Measurements from ENCODE around the gene ZFAND3. TPM values are rescaled to one million over a fixed set of nuclear protein-coding genes. Genes with fewer than 3 reads are reported as not detected.
A peak's percentile ranks its signal among the peaks of the same experiment; 100 is the strongest.

ZFAND3 gene
- total and polyA plus RNA-seq, 2 donors (not counting 1 experiment from before 2014, with no cell fraction given), result 21.5 to 40.8 TPM

- Histone ChIP-seq H3K4me3 (replicated peaks in 1 of 4; ENCODE audit: control extremely low read depth in 1 of 4, insufficient read depth in 1 of 4, low read depth in 3 of 4, low read length in 4 of 4) (peak overlapping the region; percentile 66 to 95 (median 75)), H2AFZ (ENCODE audit: low read length) (peak overlapping the region; percentile 72), H3K4me1 (ENCODE audit: control insufficient read depth, extremely low read depth, insufficient read depth, low read length) (peaks cover 5% of the 10 kb centered on the region), H3K27ac (ENCODE audit: insufficient read depth, low read length) (peak overlapping the region; percentile 99), H3K9ac (ENCODE audit: insufficient read depth, low read length) (peak overlapping the region; percentile 95), H3K36me3 (ENCODE audit: control insufficient read depth, insufficient read depth, low read length) (no peaks in the 10 kb centered on the region), H4K20me1 (ENCODE audit: control insufficient read depth, extremely low read depth, insufficient read depth, low read length) (no peaks in the 10 kb centered on the region), H3K27me3 (ENCODE audit: control insufficient read depth, insufficient read depth, low read length) (no peaks in the 10 kb centered on the region), H3K4me2 (ENCODE audit: extremely low read depth, insufficient read depth, low read length) (peak overlapping the region; percentile 99), H3K9me3 (ENCODE audit: control insufficient read depth, insufficient read depth, low read depth, low read length) (no peaks in the 10 kb centered on the region), H3K79me2 (ENCODE audit: control insufficient read depth, insufficient read depth, low read length) (peaks cover 36% of the 10 kb centered on the region)
- TF ChIP-seq, protein P1, sequence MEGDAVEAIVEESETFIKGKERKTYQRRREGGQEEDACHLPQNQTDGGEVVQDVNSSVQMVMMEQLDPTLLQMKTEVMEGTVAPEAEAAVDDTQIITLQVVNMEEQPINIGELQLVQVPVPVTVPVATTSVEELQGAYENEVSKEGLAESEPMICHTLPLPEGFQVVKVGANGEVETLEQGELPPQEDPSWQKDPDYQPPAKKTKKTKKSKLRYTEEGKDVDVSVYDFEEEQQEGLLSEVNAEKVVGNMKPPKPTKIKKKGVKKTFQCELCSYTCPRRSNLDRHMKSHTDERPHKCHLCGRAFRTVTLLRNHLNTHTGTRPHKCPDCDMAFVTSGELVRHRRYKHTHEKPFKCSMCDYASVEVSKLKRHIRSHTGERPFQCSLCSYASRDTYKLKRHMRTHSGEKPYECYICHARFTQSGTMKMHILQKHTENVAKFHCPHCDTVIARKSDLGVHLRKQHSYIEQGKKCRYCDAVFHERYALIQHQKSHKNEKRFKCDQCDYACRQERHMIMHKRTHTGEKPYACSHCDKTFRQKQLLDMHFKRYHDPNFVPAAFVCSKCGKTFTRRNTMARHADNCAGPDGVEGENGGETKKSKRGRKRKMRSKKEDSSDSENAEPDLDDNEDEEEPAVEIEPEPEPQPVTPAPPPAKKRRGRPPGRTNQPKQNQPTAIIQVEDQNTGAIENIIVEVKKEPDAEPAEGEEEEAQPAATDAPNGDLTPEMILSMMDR (conservative IDR thresholded peaks at IDR 0.05 in 1 of 2, IDR thresholded peaks at IDR 0.05 in 1 of 2; ENCODE audit: low read depth in 1 of 2, low read length in 2 of 2), result no peak
- no peak for TF ChIP-seq EZH2 (IDR thresholded peaks at IDR 0.05; ENCODE audit: low read length, missing control alignments)
- DNase-seq (ENCODE audit: low read depth in 2 of 2), result peak; percentile 94 to 97
Measured at GRCh38 chr6:37818536-37819176, 871 bp upstream of the ZFAND3 start.

GRCh38 chr6:37819802-37820717 lies 533 bp downstream of the ZFAND3 start:
- peak; percentile 61 to 70 for DNase-seq (ENCODE audit: low read depth in 2 of 2)

More at GRCh38 chr6:37819802-37820717, 533 bp downstream of the ZFAND3 start:
- H3K4me2 ChIP-seq (ENCODE audit: extremely low read depth, insufficient read depth, low read length), result peak overlapping the region; percentile 83
- no peaks in the 10 kb centered on the region for H4K20me1 ChIP-seq (ENCODE audit: control insufficient read depth, extremely low read depth, insufficient read depth, low read length)
- peaks cover 5% of the 10 kb centered on the region for H3K4me1 ChIP-seq (ENCODE audit: control insufficient read depth, extremely low read depth, insufficient read depth, low read length)
- H2AFZ ChIP-seq (ENCODE audit: low read length), result no peak overlapping the region
- H3K79me2 ChIP-seq (ENCODE audit: control insufficient read depth, insufficient read depth, low read length), result peaks cover 49% of the 10 kb centered on the region
- no peak for TF ChIP-seq EZH2 (IDR thresholded peaks at IDR 0.05; ENCODE audit: low read length, missing control alignments)
- TF ChIP-seq, protein P1 (conservative IDR thresholded peaks at IDR 0.05 in 1 of 2, IDR thresholded peaks at IDR 0.05 in 1 of 2; ENCODE audit: low read depth in 1 of 2, low read length in 2 of 2), result no peak
- peak overlapping the region; percentile 63 to 92 (median 78) for H3K4me3 ChIP-seq (replicated peaks in 1 of 4; ENCODE audit: control extremely low read depth in 1 of 4, insufficient read depth in 1 of 4, low read depth in 3 of 4, low read length in 4 of 4)
- H3K9me3 ChIP-seq (ENCODE audit: control insufficient read depth, insufficient read depth, low read depth, low read length), result no peaks in the 10 kb centered on the region
- H3K36me3 ChIP-seq (ENCODE audit: control insufficient read depth, insufficient read depth, low read length), result no peaks in the 10 kb centered on the region
- H3K27ac ChIP-seq (ENCODE audit: insufficient read depth, low read length), result peak overlapping the region; percentile 67
- H3K9ac ChIP-seq (ENCODE audit: insufficient read depth, low read length), result peak overlapping the region; percentile 95
- no peaks in the 10 kb centered on the region for H3K27me3 ChIP-seq (ENCODE audit: control insufficient read depth, insufficient read depth, low read length)

Measured in fibroblast of lung (primary cell).